Neural cell (in vitro differentiated cells): ENCODE results near the gene MRPL3. TPM values are rescaled to one million over a fixed set of nuclear protein-coding genes. Genes with fewer than 3 reads are reported as not detected.

ENCODE experiments used
- H2AFZ ChIP-seq: fragments of 200-600, 300-800 bp; sonication (generic), shearing (Covaris generic); 2 replicates; pipeline ENCODE4 v1.6.0; 2014; ENCODE audit warnings: low read depth, mild to moderate bottlenecking, antibody characterized with exemption, low read length, moderate library complexity
- H3F3A ChIP-seq: fragments of 200-600 bp; shearing (Covaris generic); 2 replicates; pipeline ENCODE4 v1.6.1; 2016; ENCODE audit warnings: mild to moderate bottlenecking, moderate library complexity, mixed read lengths, antibody characterized with exemption, low read length; ENCODE audit not compliant: insufficient read depth, poor library complexity, severe bottlenecking
- H3K27ac ChIP-seq: fragments of 200-600, 300-800 bp; sonication (generic), shearing (Covaris generic); 2 replicates; pipeline ENCODE4 v1.5.1; 2014; ENCODE audit warnings: mild to moderate bottlenecking, low read length, moderate library complexity
- H3K27me3 ChIP-seq: fragments of 300-800, 200-600 bp; sonication (generic), shearing (Covaris generic); 2 replicates; pipeline ENCODE4 v1.6.0; 2014; ENCODE audit warnings: mild to moderate bottlenecking, low read depth, low read length, moderate library complexity; ENCODE audit not compliant: insufficient read depth
- H3K36me3 ChIP-seq: fragments of 300-800, 200-600 bp; sonication (generic), shearing (Covaris generic); 2 replicates; pipeline ENCODE4 v1.5.1; 2014; ENCODE audit warnings: mild to moderate bottlenecking, antibody characterized with exemption, low read length, moderate library complexity; ENCODE audit not compliant: insufficient read depth
- H3K4me2 ChIP-seq: fragments of 300-800, 200-600 bp; sonication (generic), shearing (Covaris generic); 2 replicates; pipeline ENCODE4 v1.6.0; 2014; ENCODE audit warnings: mild to moderate bottlenecking, low read length
- H3K4me3 ChIP-seq: fragments of 300-800, 200-600 bp; sonication (generic), shearing (Covaris generic); 2 replicates; pipeline ENCODE4 v1.5.1; 2014; ENCODE audit warnings: mild to moderate bottlenecking, low read length, moderate library complexity
- H3K79me2 ChIP-seq: fragments of 200-600 bp; shearing (Covaris generic); replicated peaks from 2 replicates; pipeline ENCODE4 v1.6.0; 2014; ENCODE audit warnings: mild to moderate bottlenecking, low read length, moderate library complexity; ENCODE audit not compliant: insufficient read depth
- H3K9ac ChIP-seq: fragments of 300-800, 200-600 bp; sonication (generic), shearing (Covaris generic); 2 replicates; pipeline ENCODE4 v1.6.1; 2016; ENCODE audit warnings: mild to moderate bottlenecking, low read length, mixed read lengths
- H3K9me2 ChIP-seq: fragments of 200-600 bp; shearing (Covaris generic); 2 replicates; pipeline ENCODE4 v1.6.1; 2016; ENCODE audit warnings: mild to moderate bottlenecking, low read length, mixed read lengths; ENCODE audit not compliant: insufficient read depth
- H3K9me3 ChIP-seq: fragments of 200-600, 300-800 bp; sonication (generic), shearing (Covaris generic); 2 replicates; pipeline ENCODE4 v1.6.1; 2016; ENCODE audit warnings: mild to moderate bottlenecking, mixed run types, low read length, moderate library complexity, mixed read lengths
- H4K20me1 ChIP-seq: fragments of 200-600 bp; shearing (Covaris generic); 2 replicates; pipeline ENCODE4 v1.6.1; 2016; ENCODE audit warnings: mild to moderate bottlenecking, mixed run types; ENCODE audit not compliant: insufficient read depth
- EP300 ChIP-seq: fragments of 450-650 bp; conservative IDR thresholded peaks from 2 replicates; pipeline ENCODE4 v1.6.1; 2014; ENCODE audit warnings: antibody characterized with exemption, mild to moderate bottlenecking, moderate library complexity; ENCODE audit not compliant: poor library complexity, severe bottlenecking
- EZH2 ChIP-seq: fragments of 200-600, 300-800 bp; shearing (Covaris generic), sonication (generic); IDR thresholded peaks from 2 replicates; pipeline ENCODE4 v1.6.1; 2014; ENCODE audit warnings: antibody characterized with exemption, low read length, borderline replicate concordance, mild to moderate bottlenecking; ENCODE audit not compliant: insufficient read depth, poor library complexity, severe bottlenecking
- MXI1 ChIP-seq: fragments of 450-650 bp; conservative IDR thresholded peaks from 2 replicates; pipeline ENCODE4 v1.6.1; 2014; ENCODE audit warnings: antibody characterized with exemption, mild to moderate bottlenecking; ENCODE audit not compliant: poor library complexity, severe bottlenecking
- POLR2AphosphoS5 ChIP-seq: IDR thresholded peaks from 2 replicates; pipeline ENCODE4 v1.6.1; 2012
- RAD21 ChIP-seq: fragments of 450-650 bp; conservative IDR thresholded peaks from 2 replicates; pipeline ENCODE4 v1.6.1; 2014; ENCODE audit warnings: antibody characterized with exemption, mild to moderate bottlenecking, moderate library complexity
- SMC3 ChIP-seq: fragments of 450-650 bp; conservative IDR thresholded peaks from 2 replicates; pipeline ENCODE4 v1.6.1; 2014; ENCODE audit warnings: antibody characterized with exemption, mild to moderate bottlenecking, moderate library complexity; ENCODE audit not compliant: poor library complexity
- TAF1 ChIP-seq: IDR thresholded peaks from 2 replicates; pipeline ENCODE4 v1.6.1; 2012; ENCODE audit warnings: low read depth
- polyA plus RNA-seq: library from polyadenylated mRNA; depleted of rRNA; stranded (reverse); fragments of >200 nt; gene quantifications from 2 replicates; pipeline ENCODE4 v1.2.3, GENCODE V29; 2014
- TF ChIP-seq, protein P1 (sequence below): IDR thresholded peaks from 2 replicates; pipeline ENCODE4 v1.6.1; 2012; ENCODE audit warnings: borderline replicate concordance
- TF ChIP-seq, protein P2 (sequence below): fragments of 450-650 bp; IDR thresholded peaks from 2 replicates; pipeline ENCODE4 v1.5.1; 2014; ENCODE audit warnings: antibody characterized with exemption, mild to moderate bottlenecking, moderate library complexity; ENCODE audit not compliant: poor library complexity, severe bottlenecking

MRPL3 gene
- polyA plus RNA-seq, 1 donor from 2014 or later: 112 TPM

DNA sequence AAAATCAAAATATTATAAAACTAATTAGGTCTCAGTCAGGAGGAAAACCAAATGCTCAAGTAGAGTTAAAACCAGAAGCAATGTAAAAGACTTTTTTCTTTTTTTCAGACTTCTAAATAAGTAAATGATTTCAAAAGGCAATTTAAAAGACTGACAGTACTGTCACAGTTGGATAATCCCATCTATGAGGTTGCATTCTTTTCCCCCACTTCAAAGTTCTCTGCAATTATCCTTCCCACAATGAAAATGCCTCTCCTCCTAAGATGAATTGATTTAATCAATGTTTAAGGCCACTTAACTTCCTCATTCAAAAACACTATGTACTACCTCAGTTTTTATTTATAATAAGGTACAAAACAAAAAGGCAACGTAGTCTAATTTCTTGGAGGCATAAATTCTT is 8.1 kb downstream of the MRPL3 start:
- no peaks in the 10 kb centered on the region for H3K27me3 ChIP-seq
- H4K20me1 ChIP-seq: no peaks in the 10 kb centered on the region
- TF ChIP-seq SMC3: no peak
- TF ChIP-seq, protein P1, sequence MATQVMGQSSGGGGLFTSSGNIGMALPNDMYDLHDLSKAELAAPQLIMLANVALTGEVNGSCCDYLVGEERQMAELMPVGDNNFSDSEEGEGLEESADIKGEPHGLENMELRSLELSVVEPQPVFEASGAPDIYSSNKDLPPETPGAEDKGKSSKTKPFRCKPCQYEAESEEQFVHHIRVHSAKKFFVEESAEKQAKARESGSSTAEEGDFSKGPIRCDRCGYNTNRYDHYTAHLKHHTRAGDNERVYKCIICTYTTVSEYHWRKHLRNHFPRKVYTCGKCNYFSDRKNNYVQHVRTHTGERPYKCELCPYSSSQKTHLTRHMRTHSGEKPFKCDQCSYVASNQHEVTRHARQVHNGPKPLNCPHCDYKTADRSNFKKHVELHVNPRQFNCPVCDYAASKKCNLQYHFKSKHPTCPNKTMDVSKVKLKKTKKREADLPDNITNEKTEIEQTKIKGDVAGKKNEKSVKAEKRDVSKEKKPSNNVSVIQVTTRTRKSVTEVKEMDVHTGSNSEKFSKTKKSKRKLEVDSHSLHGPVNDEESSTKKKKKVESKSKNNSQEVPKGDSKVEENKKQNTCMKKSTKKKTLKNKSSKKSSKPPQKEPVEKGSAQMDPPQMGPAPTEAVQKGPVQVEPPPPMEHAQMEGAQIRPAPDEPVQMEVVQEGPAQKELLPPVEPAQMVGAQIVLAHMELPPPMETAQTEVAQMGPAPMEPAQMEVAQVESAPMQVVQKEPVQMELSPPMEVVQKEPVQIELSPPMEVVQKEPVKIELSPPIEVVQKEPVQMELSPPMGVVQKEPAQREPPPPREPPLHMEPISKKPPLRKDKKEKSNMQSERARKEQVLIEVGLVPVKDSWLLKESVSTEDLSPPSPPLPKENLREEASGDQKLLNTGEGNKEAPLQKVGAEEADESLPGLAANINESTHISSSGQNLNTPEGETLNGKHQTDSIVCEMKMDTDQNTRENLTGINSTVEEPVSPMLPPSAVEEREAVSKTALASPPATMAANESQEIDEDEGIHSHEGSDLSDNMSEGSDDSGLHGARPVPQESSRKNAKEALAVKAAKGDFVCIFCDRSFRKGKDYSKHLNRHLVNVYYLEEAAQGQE: no peak
- TF ChIP-seq POLR2AphosphoS5: no peak
- TF ChIP-seq RAD21: no peak
- TF ChIP-seq EZH2: no peak
- TF ChIP-seq MXI1: no peak
- H3F3A ChIP-seq: no peaks in the 10 kb centered on the region
- no peak overlapping the region for H3K9ac ChIP-seq
- no peak overlapping the region for H3K4me3 ChIP-seq
- peaks cover 4% of the 10 kb centered on the region for H3K36me3 ChIP-seq
- no peak overlapping the region for H2AFZ ChIP-seq
- H3K27ac ChIP-seq: no peak overlapping the region
- H3K4me2 ChIP-seq: no peak overlapping the region
- no peaks in the 10 kb centered on the region for H3K9me2 ChIP-seq
- H3K9me3 ChIP-seq: no peaks in the 10 kb centered on the region
- no peaks in the 10 kb centered on the region for H3K79me2 ChIP-seq

DNA sequence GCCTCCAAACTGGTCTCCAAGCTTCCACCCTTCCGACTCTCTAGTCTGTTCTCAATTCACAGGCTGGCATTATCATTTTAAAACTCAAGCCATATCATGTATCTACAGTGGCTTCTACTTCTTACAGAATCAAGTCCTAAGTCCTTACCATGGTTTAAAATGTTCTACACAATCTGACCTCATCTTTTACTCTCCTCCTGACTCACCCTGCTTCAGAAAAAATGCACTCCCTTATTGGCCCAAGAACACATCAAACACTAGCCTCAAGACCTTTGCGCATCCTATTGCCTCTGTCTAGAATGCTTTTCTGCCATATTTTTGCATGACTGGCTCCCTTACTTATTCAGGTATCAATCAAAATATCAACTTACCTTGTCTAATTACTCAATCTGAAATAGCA is 11.0 kb downstream of the MRPL3 start:
- Histone ChIP-seq H3K27ac (no peak overlapping the region), H3K9ac (no peak overlapping the region), H3K27me3 (no peaks in the 10 kb centered on the region), H3K9me3 (no peaks in the 10 kb centered on the region), H3K79me2 (no peaks in the 10 kb centered on the region), H3K4me3 (no peak overlapping the region), H2AFZ (no peak overlapping the region), H3K36me3 (peaks cover 1% of the 10 kb centered on the region), H4K20me1 (no peaks in the 10 kb centered on the region), H3K4me2 (no peak overlapping the region), H3F3A (no peaks in the 10 kb centered on the region), H3K9me2 (no peaks in the 10 kb centered on the region)
- TF ChIP-seq TAF1: no peak
- TF ChIP-seq EZH2: no peak
- TF ChIP-seq EP300: no peak
- TF ChIP-seq RAD21: no peak
- TF ChIP-seq, protein P1: no peak
- TF ChIP-seq MXI1: no peak
- TF ChIP-seq, protein P2, sequence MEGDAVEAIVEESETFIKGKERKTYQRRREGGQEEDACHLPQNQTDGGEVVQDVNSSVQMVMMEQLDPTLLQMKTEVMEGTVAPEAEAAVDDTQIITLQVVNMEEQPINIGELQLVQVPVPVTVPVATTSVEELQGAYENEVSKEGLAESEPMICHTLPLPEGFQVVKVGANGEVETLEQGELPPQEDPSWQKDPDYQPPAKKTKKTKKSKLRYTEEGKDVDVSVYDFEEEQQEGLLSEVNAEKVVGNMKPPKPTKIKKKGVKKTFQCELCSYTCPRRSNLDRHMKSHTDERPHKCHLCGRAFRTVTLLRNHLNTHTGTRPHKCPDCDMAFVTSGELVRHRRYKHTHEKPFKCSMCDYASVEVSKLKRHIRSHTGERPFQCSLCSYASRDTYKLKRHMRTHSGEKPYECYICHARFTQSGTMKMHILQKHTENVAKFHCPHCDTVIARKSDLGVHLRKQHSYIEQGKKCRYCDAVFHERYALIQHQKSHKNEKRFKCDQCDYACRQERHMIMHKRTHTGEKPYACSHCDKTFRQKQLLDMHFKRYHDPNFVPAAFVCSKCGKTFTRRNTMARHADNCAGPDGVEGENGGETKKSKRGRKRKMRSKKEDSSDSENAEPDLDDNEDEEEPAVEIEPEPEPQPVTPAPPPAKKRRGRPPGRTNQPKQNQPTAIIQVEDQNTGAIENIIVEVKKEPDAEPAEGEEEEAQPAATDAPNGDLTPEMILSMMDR: no peak
- no peak for TF ChIP-seq SMC3
- TF ChIP-seq POLR2AphosphoS5: no peak
